Fibroblast of peridontal ligament (primary cell): ENCODE measurements around the gene IL32.
"Not testable (repeated sequence)": the region's sequence is repeated elsewhere in the genome, so short reads cannot be mapped to it uniquely, and the experiment has no call there.

Source experiments
- DNase-seq: peaks from one replicate; pipeline ENCODE4 v3.0.0-alpha.2; 2010; ENCODE audit errors: extremely low read depth

Gene IL32

DNA sequence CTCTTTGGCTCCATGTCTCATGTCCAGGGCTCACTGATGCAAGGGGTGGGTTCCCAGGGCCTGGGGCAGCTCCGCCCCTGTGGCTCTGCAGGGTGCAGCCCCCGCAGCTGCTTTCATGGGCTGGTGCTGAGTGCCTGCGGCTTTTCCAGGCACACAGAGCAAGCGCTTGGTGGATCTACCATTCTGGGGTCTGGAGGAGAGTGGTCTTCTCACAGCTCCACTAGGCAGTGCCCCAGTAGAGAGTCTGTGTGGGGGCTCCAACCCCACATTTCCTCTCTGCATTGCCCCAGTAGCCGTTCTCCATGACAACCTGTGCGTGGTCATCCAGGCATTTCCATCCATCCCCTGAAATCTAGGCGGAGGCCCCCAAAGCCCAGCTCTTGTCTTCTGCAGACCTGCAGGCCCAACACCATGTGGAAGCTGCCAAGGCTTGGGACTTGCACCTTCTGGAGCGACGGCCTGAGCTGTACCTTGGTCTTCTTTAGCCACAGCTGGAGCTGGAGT is 5.2 kb downstream of the IL32 start:
- DNase-seq, result no peak

DNA sequence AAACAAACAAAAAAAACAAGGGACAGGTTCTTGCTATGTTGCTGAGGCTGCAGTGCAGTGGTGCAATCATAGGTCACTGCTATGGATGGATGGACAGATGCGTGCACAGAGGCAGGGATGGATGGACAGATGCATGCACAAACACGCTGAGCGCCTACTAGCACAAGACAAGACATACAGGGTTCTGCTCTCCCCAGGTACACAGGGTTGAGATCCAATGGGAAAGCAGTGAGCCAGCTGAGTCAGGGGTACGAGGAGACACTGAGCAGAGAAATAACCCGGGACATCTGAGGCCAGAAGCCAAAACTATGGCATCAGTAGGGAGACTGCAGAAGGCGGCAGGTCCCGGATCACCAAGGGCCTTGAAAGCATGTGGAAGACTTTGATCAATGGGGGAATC is 6.2 kb downstream of the IL32 start:
- DNase-seq, result no peak

DNA sequence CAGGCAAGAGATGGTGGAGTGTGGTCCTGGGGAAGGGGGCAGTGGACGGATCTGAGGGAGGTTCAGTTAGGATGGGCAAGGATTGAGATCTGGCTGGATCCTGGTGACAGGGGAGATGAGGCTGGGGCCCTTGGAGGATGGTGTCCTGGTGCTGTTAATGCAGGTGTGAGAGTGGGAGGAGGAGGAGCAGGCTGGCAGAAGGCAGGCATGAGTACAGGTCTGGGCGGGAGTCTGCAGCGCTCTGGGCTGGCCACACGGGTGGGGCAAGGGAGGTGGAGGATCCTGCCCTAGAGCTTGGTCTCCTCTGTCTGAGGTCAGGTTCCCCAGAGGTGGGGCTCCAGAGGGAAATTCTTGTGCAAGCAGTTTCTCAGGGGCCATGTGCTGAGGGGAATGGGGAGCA is 6.7 kb downstream of the IL32 start:
- DNase-seq, result not testable (repeated sequence)

GRCh38 chr16:3072576-3073263 is 7.3 kb downstream of the IL32 start:
- not testable (repeated sequence) for DNase-seq

GRCh38 chr16:3073448-3073847 is 8.0 kb downstream of the IL32 start:
- DNase-seq, result no peak

- DNase-seq, result no peak
Measured at GRCh38 chr16:3074860-3075522, 9.6 kb downstream of the IL32 start.

DNA sequence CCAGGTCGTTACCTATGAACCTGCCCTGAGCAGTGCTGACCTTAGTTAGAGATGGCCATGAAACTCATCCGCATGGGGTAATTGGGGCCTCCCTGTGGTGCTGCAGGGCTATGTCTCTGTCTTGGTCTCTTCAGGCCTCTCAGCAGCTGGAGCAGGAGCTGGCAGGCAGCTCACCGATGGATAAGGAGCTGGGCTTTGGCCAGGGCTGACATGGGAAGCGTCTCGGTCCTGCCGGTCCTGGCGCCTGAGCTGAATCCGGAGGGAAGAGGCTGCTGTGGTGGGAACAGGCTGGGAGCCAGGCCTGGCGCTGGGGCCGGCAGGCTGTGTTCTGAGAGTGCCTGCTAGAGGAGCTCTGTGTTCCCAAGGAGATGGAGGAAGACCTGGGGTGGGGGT is 10.1 kb downstream of the IL32 start:
- no peak for DNase-seq

GRCh38 chr16:3075946-3076345 is 10.5 kb downstream of the IL32 start:
- not testable (repeated sequence) for DNase-seq

DNA sequence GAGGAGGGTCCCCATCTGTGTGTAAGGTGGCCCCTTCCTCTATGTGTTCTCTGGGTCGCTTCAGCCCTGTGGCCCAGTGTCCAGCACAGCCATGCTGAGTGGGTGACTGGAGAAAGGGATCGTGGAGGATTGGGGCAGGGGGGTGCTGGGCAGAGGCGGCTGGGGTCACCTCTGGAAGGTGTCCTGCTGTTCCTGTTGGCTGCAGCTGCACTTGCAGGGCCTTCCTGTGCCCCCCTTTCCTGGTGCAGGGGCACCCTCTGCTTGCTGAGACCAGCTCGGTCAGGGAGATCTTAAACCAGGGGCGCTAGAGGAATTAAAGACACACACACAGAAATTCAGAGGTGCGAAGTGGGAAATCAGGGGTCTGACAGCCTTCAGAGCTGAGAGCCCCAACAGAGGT is 11.1 kb downstream of the IL32 start:
- DNase-seq, result no peak

- no peak for DNase-seq
Measured at GRCh38 chr16:3080024-3080423, 14.6 kb downstream of the IL32 start.

DNA sequence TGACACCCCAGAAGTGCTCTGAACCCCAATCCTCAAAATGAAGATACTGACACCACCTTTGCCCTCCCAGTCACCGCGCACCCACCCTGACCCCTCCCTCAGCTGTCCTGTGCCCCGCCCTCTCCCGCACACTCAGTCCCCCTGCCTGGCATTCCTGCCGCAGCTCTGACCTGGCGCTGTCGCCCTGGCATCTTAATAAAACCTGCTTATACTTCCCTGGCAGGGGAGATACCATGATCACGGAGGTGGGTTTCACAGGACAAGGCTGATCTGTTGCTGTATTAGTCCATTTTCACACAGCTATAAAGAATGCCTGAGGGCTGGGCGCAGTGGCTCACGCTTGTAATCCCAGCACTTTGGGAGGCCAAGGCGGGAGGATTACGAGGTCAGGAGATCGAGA is 16.5 kb downstream of the IL32 start:
- not testable (repeated sequence) for DNase-seq

DNA sequence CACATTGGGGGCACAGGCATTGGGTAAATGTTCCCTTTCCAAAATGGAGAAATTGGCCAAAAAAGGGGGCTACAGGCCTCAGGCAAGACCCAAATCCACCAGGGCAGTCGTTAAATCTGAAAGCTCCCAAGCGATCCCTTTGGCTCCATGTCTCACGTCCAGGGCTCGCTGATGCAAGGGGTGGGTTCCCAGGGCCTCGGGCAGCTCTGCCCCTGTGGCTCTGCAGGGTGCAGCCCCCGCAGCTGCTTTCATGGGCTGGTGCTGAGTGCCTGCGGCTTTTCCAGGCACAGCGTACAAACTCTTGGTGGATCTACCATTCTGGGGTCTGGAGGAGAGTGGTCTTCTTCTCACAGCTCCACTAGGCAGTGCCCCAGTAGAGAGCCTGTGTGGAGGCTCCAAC is 18.0 kb downstream of the IL32 start:
- DNase-seq, result not testable (repeated sequence)

- DNase-seq, result no peak
Measured at GRCh38 chr16:3084491-3084890, 19.1 kb downstream of the IL32 start.

DNA sequence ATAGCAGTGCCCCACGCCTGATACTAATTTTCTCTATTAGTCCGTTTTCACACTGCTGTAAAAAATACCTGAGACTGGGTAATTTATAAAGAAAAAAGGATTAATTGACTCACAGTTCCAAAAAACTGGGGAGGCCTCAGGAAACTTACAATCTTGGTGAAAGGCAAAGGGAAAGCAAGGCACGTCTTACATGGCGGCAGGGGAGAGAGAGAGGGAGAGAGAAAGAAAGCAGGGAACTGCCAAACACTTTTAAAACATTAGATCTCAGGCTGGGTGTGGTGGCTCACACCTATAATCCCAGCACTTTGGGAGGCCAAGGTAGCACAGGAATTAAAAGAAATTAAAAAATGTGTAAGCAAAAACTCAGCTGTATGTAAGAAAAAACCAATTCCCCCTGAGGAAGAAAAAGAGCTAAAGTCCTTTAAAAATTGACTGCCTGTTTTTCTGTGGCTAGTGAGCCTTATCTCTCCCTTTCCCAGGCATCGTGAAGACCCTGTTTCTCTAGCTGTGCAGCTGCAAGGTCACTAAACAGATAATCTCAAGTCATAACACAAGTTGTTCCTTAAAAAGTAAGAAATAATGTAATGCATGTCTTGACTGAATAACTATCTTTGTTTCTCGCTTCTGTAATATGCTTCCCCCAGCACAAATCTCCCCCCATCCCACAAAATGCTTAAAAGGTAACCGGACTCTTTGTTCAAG is 19.7 kb downstream of the IL32 start:
- DNase-seq, result no peak

- DNase-seq, result no peak
Measured at GRCh38 chr16:3085868-3086595, 20.6 kb downstream of the IL32 start.

DNA sequence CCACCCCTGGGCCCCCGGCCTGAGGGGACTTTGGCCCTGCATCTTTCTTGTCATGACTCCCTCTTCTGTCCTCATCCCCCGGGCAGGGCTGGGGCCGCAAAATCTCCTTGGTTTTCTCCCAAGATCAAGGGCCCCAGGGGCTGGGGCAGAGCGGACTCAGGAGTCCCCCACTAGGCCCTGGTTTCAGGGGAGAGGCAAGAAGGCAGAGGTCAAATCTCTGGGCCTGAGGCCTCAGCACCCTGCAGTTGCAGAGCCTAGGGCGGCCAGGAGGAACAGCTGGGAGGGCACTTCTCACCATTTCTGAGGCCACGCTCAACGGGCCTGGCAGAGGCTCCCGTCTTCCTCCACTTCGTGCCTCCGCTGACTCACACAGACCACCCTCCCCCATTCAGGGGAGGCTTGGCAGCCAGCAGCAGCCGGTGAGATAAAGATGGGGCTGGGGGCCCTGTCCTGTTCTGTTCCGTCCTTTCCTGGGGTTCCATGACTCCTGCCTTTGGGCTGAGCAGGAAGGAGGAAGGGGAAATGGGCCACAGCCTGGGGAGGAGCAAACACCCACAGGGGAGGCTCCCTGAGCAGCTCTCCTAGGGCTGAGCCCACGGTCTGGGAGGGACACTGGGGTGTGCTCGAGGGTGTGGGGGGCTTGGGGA is 21.3 kb downstream of the IL32 start:
- no peak for DNase-seq

GRCh38 chr16:3087243-3088235 is 22.1 kb downstream of the IL32 start:
- DNase-seq, result no peak

- no peak for DNase-seq
Measured at GRCh38 chr16:3088450-3088849, 23.0 kb downstream of the IL32 start.

- DNase-seq, result no peak
Measured at GRCh38 chr16:3088925-3089716, 23.7 kb downstream of the IL32 start.
